HG03060 (cell line): Measurements from ENCODE around the gene ARHGEF28.

Experiments
- ATAC-seq: cut with Tn5 transposase; IDR thresholded peaks from one replicate; pipeline ENCODE4 v1.9.1; 2021; ENCODE audit warnings: low read depth, moderate number of reproducible peaks; ENCODE audit not compliant: unreplicated experiment

Gene ARHGEF28

GRCh38 chr5:73971326-73971725 is 345.3 kb downstream of the ARHGEF28 start:
- ATAC-seq, result no peak

- no peak for ATAC-seq
Measured at GRCh38 chr5:73973135-73973534, 347.1 kb downstream of the ARHGEF28 start.

- no peak for ATAC-seq
Measured at GRCh38 chr5:73974871-73975360, 348.9 kb downstream of the ARHGEF28 start.

GRCh38 chr5:73975845-73976244 is 349.8 kb downstream of the ARHGEF28 start:
- ATAC-seq, result no peak

GRCh38 chr5:73977146-73977545 is 351.1 kb downstream of the ARHGEF28 start:
- no peak for ATAC-seq

- ATAC-seq, result no peak
Measured at GRCh38 chr5:73979321-73979720, 353.3 kb downstream of the ARHGEF28 start.

- ATAC-seq, result no peak
Measured at GRCh38 chr5:73981704-73982103, 355.7 kb downstream of the ARHGEF28 start.

- no peak for ATAC-seq
Measured at GRCh38 chr5:73983644-73984043, 357.6 kb downstream of the ARHGEF28 start.

- ATAC-seq, result no peak
Measured at GRCh38 chr5:73985145-73985544, 359.1 kb downstream of the ARHGEF28 start.

- no peak for ATAC-seq
Measured at GRCh38 chr5:73986729-73987128, 360.7 kb downstream of the ARHGEF28 start.

GRCh38 chr5:73987915-73988314 is 361.9 kb downstream of the ARHGEF28 start:
- ATAC-seq, result no peak

GRCh38 chr5:73989956-73990355 is 364.0 kb downstream of the ARHGEF28 start:
- no peak for ATAC-seq
